ENCODE measurements around the gene GPC5.

GPC5 gene

DNA sequence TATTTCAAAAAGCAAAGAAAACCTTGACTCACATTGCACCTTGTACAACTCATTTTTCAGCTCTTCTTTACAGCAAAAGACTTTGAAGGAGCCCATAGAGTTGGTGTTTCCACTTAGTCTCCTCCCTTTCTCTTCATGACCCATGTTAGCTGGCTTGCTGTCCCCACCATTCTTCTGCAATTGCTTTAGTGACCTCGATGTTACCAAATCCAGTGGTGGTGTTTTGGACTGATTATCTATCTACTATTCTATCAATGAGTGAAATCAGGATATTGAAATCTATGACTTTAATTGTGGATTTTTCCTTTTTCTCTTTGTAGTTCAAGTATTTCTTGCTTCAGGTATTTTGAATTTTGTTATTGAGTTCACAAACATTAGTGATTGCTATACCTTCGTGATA lies 197.3 kb downstream of the GPC5 start:
- H3K36me3 Mint-ChIP-seq (ENCODE audit: low read depth) = no peaks in the 10 kb centered on the region
- peaks cover 7% of the 10 kb centered on the region for H3K9me3 Mint-ChIP-seq
- no peak overlapping the region for H3K27ac Mint-ChIP-seq
- no peak overlapping the region for H3K4me3 Mint-ChIP-seq
- no peaks in the 10 kb centered on the region for H3K4me1 Mint-ChIP-seq (ENCODE audit: low read depth)
- H3K27me3 Mint-ChIP-seq = no peaks in the 10 kb centered on the region

DNA sequence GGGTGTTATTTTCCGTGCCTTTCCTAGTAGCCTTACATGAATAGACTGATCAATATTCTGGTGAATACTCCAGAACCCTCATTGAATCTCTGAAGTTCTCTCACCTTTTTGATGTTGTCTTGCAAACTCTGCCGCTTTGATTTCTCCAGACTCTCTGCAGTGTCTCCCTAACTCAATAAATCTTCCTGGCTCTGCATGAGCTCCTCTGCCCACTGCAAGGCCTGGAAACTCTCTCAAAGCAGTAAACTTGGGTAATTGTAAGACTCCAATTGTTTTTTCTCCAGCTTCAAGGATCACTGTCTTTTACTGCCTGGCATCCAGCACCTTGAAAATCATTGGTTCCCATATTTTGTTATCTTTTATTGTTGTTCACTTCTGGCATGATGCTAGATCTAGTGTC lies 198.4 kb downstream of the GPC5 start:
- Mint-ChIP-seq H3K4me1 (ENCODE audit: low read depth) (no peaks in the 10 kb centered on the region), H3K9me3 (no peaks in the 10 kb centered on the region), H3K4me3 (no peak overlapping the region), H3K36me3 (ENCODE audit: low read depth) (no peaks in the 10 kb centered on the region), H3K27ac (no peak overlapping the region), H3K27me3 (no peaks in the 10 kb centered on the region)

DNA sequence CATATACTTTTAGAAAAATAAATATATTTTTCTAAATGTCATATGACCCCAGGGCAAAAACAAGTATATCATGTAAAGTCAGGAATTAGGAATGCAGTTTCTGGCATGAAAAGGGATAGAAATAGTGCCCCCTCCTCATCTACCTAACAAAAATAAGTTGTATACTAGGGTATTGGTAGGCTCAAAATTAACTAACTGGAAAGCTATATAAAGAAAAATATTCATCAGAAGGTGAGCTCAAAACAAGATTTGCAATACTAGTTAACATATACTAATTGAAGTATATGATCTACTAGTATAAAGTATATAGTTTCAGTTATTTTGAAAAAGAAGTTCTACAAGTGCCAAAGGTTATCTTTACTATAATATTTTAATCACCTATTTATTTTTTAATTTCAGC lies 200.2 kb downstream of the GPC5 start:
- Mint-ChIP-seq H3K9me3 (no peaks in the 10 kb centered on the region), H3K27ac (no peak overlapping the region)

DNA sequence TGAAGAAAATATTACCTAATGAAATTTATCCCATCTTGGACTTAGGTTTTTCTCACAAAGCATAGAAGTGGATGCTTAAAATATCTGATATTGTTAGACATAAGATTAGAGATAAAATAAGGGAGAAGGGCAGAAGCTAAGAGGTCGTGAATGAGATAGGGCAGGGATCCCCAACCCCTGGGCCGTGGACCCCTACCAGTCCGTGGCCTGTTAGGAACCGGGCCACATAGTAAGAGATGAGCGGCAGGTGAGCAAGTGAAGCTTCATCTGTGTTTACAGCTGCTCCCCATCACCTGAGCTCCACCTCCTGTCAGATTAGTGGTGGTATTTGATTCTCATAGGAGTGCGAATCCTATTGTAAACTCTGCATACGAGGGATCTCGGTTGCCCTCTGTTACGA lies 202.9 kb downstream of the GPC5 start:
- no peak overlapping the region for H3K27ac Mint-ChIP-seq
- H3K4me3 Mint-ChIP-seq = no peak overlapping the region
- no peaks in the 10 kb centered on the region for H3K4me1 Mint-ChIP-seq (ENCODE audit: low read depth)
- H3K27me3 Mint-ChIP-seq = no peaks in the 10 kb centered on the region
- H3K36me3 Mint-ChIP-seq (ENCODE audit: low read depth) = no peaks in the 10 kb centered on the region
- no peaks in the 10 kb centered on the region for H3K9me3 Mint-ChIP-seq

More for the DNA sequence above, 200.2 kb downstream of the GPC5 start:
- Mint-ChIP-seq H3K36me3 (ENCODE audit: low read depth) (no peaks in the 10 kb centered on the region), H3K4me3 (no peak overlapping the region), H3K4me1 (ENCODE audit: low read depth) (no peaks in the 10 kb centered on the region), H3K27me3 (no peaks in the 10 kb centered on the region)

DNA sequence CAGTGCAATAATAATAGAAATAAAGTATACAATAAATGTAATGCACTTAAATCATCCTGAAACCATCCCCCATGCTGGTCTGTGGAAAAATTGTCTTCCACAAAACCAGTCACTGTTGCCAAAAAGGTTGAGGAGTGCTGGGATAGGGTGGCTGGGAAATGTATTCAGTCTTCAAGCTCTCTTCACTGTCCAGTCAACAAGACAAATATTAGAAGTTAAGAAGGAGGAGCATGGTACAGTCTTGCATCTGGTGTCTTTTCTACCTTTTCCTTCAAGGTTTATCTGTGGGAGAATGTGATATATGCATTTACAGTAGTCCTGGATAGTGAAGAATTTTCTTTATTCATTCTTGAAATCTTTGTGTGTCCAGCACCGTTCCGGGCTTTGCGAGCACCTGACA lies 203.4 kb downstream of the GPC5 start:
- Mint-ChIP-seq H3K27me3 (no peaks in the 10 kb centered on the region), H3K4me3 (no peak overlapping the region), H3K27ac (no peak overlapping the region)

DNA sequence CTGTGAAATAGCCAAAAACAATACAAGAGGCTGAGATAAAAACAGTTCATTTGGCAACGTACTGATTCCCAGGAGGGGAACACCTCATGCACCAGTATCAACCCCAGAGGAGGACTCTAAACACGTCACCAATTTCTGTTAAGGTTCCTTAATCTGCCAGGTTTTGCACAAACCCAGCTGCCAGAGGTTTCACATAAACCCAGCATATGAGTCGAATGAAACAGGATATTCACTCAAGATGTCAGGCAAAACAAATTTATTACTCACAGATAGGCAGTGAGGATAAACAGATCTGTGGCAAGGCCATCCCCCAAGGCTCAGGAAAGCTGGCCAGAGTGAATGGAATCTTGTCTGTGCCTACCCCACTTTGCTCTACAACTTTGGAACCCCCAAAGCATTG lies 210.9 kb downstream of the GPC5 start:
- no peaks in the 10 kb centered on the region for H3K27me3 Mint-ChIP-seq
- no peaks in the 10 kb centered on the region for H3K9me3 Mint-ChIP-seq
- no peaks in the 10 kb centered on the region for H3K4me1 Mint-ChIP-seq (ENCODE audit: low read depth)
- no peak overlapping the region for H3K27ac Mint-ChIP-seq
- H3K36me3 Mint-ChIP-seq (ENCODE audit: low read depth) = no peaks in the 10 kb centered on the region
- H3K4me3 Mint-ChIP-seq = no peak overlapping the region

More for the DNA sequence above, 203.4 kb downstream of the GPC5 start:
- Mint-ChIP-seq H3K36me3 (ENCODE audit: low read depth) (no peaks in the 10 kb centered on the region), H3K4me1 (ENCODE audit: low read depth) (no peaks in the 10 kb centered on the region), H3K9me3 (no peaks in the 10 kb centered on the region)

DNA sequence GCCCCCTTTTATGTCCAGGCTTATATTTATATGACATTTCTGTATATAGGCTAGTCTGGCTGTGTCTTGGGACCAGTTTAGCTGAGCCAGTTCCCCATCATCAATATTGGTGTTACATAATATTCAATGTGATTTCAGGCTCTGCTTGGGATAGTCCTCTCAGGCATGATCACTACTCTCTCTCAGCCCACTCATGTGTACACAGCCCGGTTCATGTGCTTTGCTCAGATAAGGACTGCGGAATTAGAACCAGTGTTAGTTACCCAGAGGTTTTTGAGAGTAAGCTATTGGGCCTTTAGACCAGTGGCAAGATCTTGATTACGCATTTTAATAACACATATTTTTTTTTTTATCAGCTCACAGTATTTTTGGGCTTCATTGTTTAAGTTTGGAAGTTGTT lies 219.9 kb downstream of the GPC5 start:
- H3K36me3 Mint-ChIP-seq (ENCODE audit: low read depth) = no peaks in the 10 kb centered on the region
- no peak overlapping the region for H3K27ac Mint-ChIP-seq
- H3K4me3 Mint-ChIP-seq = no peak overlapping the region
- no peaks in the 10 kb centered on the region for H3K9me3 Mint-ChIP-seq
- no peaks in the 10 kb centered on the region for H3K27me3 Mint-ChIP-seq
- no peaks in the 10 kb centered on the region for H3K4me1 Mint-ChIP-seq (ENCODE audit: low read depth)

DNA sequence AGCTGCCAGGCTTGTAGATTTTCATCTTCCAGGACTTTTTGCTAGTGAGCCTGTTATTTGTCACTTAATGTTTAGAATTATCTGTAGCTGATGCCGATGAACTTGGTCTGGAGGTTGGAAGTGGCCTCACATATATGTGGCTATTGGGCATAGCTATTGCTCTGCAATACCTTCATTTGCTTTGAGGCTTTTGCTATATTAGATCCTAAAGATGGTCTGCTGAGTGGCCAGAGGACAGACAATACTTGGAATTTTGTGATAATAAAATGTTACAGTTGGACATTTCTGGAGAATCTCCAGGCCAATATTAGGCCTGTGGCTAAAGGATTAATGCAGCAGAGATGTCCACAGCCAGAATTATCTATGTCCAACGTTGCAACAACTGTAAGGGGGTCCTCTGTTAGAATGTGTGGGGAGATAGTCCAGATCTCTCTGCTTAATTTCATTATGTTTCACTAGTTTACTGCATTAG lies 222.3 kb downstream of the GPC5 start:
- Mint-ChIP-seq H3K9me3 (no peaks in the 10 kb centered on the region), H3K4me3 (no peak overlapping the region), H3K27me3 (no peaks in the 10 kb centered on the region), H3K27ac (no peak overlapping the region), H3K36me3 (ENCODE audit: low read depth) (no peaks in the 10 kb centered on the region), H3K4me1 (ENCODE audit: low read depth) (no peaks in the 10 kb centered on the region)

DNA sequence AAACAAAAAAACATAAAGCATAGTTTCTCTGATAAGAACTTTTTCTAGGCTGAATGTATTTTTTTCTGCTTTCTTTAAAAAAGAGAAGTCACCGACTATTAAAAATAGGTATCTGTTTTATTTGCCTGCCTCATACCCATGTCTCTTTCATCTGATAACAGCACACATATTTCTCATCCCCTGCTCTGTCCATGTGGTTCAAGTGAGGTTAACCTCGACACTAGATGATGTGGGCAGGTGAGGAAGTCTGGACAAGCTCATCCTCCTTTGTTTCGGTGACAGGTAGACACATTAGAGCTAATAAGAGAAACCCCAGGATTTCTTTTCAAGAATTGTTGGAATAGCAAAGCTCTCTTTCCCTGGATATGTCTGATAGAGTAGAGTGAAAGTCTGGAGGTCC lies 222.7 kb downstream of the GPC5 start:
- Mint-ChIP-seq H3K36me3 (ENCODE audit: low read depth) (no peaks in the 10 kb centered on the region), H3K4me3 (no peak overlapping the region), H3K9me3 (no peaks in the 10 kb centered on the region), H3K27ac (no peak overlapping the region), H3K4me1 (ENCODE audit: low read depth) (no peaks in the 10 kb centered on the region), H3K27me3 (no peaks in the 10 kb centered on the region)

DNA sequence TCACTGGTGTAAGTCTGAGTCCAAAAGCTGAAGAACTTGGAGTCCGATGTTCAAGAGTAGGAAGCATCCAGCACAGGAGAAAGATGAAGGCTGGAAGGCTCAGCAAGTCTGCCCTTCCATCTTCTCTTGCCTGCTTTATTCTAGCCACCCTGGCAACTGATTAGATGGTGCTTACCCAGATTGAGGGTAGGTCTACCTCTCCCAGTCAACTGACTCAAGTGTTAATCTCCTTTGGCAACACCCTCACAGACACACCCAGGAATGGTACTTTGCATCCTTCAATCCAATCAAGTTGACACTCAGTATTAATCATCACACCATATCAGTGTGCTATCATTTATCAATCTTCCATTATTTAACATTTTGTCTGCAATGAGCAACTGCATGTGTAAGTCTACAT lies 223.5 kb downstream of the GPC5 start:
- Mint-ChIP-seq H3K27me3 (no peaks in the 10 kb centered on the region), H3K4me3 (no peak overlapping the region), H3K36me3 (ENCODE audit: low read depth) (no peaks in the 10 kb centered on the region), H3K4me1 (ENCODE audit: low read depth) (no peaks in the 10 kb centered on the region), H3K9me3 (no peaks in the 10 kb centered on the region), H3K27ac (no peak overlapping the region)

DNA sequence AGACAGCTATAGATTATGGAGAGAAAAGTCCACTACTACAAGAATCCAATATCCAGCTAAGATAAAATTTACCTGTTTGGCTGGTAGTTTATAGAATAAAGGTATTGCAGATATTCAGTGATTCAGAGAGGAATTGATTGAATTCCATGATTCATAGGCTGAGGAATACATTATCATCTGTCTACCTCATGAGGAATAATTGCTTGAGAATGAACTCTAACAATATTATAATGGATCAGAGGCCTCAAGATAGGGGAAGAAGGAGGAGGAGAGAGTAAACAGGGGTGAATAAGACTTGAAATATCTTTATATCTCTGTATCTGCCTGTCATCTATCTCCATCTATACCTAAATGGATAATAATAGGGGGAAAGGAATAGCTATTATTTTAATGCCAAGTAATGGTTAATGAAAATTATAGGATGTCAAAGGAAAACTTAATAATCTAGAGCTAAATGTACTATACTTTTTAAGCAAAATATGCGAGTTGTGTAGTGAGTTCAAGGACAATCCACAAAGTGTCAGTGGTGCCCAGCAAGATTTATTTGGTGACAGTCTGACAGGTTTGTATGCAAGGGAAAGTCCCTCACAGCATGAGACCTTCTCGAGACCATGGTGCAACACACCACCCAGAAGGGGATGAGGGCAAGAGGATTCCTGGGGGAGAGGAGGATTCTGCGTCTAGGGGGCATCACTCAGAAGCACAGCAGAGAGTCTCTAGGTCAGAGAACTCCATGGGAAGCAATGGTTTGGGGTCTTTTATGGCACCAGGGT lies 224.5 kb downstream of the GPC5 start:
- Mint-ChIP-seq H3K4me3 (no peak overlapping the region), H3K27ac (no peak overlapping the region), H3K36me3 (ENCODE audit: low read depth) (no peaks in the 10 kb centered on the region), H3K9me3 (no peaks in the 10 kb centered on the region), H3K4me1 (ENCODE audit: low read depth) (no peaks in the 10 kb centered on the region), H3K27me3 (no peaks in the 10 kb centered on the region)

DNA sequence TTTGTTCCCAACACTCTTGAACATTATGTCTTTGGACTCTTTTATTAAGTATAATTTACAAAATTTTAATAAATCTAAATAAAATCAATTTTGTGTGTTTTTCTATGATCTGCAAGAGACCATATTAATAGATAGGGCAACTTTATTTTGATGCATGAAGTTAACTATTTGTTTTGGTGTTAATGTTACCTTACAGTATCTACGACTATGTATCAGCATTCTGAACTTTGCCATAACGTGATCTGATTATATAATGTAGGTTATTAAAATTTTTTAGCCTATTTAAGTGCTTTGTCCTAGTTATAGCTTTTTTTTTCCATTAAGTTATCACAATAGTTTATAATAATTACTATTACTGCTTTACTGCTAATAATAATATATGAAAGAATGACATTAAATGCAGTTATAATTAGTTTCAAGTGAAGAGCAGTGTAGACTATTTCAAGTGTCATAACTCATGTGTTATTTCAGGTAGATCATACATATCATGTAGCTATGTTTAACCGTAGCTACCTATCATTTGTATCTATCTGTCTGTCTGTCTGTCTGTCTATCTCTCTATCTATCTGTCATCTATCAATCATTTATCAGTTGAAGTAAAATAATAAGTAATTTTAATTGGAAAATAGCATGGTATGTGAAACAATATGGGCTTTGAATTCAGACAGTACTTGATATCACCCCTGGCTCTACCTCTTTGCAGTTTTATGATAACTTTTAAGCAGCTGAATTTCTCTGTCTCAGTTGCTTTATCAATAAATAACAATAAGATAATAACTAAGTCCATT lies 229.7 kb downstream of the GPC5 start:
- H3K27me3 Mint-ChIP-seq = no peaks in the 10 kb centered on the region

DNA sequence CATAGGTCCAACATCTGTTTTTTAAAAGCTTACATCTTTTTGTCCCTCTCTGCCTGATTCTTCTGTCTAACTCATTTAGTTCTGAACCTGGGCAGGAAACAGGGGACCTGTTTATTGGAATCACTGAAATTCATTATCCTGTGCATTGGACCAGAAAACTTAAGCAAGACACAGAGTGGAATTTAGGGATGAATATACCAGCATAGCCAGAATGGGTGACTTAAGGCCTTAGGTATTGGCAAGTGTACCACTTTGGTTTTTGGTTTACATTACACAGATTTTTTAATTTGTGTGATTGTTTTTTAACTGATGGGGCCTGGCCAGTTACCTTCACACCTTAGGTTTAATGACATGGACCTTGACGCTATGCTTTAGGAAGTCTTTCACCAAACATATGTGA lies 232.5 kb downstream of the GPC5 start:
- Mint-ChIP-seq H3K4me1 (ENCODE audit: low read depth) (no peaks in the 10 kb centered on the region), H3K9me3 (no peaks in the 10 kb centered on the region), H3K36me3 (ENCODE audit: low read depth) (no peaks in the 10 kb centered on the region), H3K4me3 (no peak overlapping the region), H3K27ac (no peak overlapping the region), H3K27me3 (no peaks in the 10 kb centered on the region)

More for the DNA sequence above, 229.7 kb downstream of the GPC5 start:
- Mint-ChIP-seq H3K27ac (no peak overlapping the region), H3K9me3 (no peaks in the 10 kb centered on the region), H3K4me1 (ENCODE audit: low read depth) (no peaks in the 10 kb centered on the region), H3K36me3 (ENCODE audit: low read depth) (no peaks in the 10 kb centered on the region), H3K4me3 (no peak overlapping the region)

DNA sequence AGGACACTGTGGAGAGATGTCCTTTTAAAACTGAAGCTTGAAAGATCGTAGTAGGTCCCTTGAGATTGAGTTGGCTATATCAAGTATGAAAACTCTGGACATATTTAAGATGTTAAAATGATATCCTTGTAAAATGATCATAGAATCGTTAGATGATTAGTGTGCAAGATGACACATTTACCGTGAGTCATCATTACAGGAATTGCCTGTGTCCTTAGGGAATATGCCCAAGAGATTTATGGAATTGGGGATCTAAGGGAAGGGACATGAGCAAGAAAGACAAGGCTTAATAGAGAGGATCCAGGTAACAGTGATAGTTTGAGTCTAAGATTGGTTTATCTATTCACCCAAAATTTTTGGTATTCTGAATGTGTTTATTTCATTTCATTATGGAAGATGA lies 233.7 kb downstream of the GPC5 start:
- no peaks in the 10 kb centered on the region for H3K27me3 Mint-ChIP-seq
- H3K9me3 Mint-ChIP-seq = no peaks in the 10 kb centered on the region
- no peaks in the 10 kb centered on the region for H3K36me3 Mint-ChIP-seq (ENCODE audit: low read depth)
- no peak overlapping the region for H3K4me3 Mint-ChIP-seq
- H3K27ac Mint-ChIP-seq = no peak overlapping the region
- no peaks in the 10 kb centered on the region for H3K4me1 Mint-ChIP-seq (ENCODE audit: low read depth)

DNA sequence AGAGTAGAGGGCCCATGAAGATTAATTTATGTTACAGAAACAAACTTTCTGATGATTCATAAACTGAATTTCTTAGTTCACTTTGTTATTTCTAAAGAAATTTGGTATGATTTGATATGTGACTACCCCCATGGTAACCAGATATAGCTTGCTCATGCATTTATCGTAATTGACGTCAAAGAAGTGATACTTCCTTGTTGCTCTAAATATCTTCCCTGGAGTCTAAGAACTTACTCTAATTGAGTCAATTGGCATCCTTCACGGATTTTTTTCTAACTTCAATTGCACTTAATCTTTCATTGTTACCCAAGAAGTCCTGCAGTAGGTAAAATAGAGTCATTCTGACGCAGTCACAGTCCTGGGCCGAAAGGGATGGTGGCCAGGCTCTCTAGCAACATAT lies 240.9 kb downstream of the GPC5 start:
- Mint-ChIP-seq H3K27ac (no peak overlapping the region), H3K27me3 (peaks cover 7% of the 10 kb centered on the region), H3K4me1 (ENCODE audit: low read depth) (no peaks in the 10 kb centered on the region), H3K4me3 (no peak overlapping the region), H3K9me3 (peaks cover 7% of the 10 kb centered on the region), H3K36me3 (ENCODE audit: low read depth) (no peaks in the 10 kb centered on the region)
